Measurements from ENCODE around the gene CTNNA2.

DNA sequence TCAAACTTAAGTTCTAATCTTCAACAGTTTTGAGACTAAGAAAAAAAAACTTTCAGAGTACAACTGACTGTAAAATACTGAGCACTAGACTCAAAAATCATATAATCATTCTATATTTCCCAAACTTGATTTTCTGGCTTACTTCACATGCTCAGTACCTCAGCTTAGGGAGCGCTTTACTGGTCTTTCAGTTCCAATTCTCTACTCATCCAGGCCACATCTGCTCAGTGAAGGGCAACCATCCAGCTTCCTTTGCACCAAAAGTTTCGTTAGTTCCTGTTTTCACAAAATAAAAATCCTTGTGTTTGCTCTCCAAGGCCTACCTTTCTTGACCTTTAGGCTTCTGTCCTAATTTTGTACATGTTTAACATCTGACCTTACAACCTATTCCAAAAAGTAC lies 1079.3 kb downstream of the CTNNA2 start:
- TF ChIP-seq GATA2 (IDR thresholded peaks at IDR 0.05; ENCODE audit: low read depth, low read length) (no peak), GATA3 (IDR thresholded peaks at IDR 0.05; ENCODE audit: low read depth, low read length) (no peak)

All from SH-SY5Y (cell line).